Calu3 (cell line): ENCODE results near the gene PPP6R2. TPM values are rescaled to one million over a fixed set of nuclear protein-coding genes. Genes with fewer than 3 reads are reported as not detected.

Source experiments
- BruUV-seq: library from RNA; stranded (reverse); fragments of 400-500 nt; replicated peaks from 2 replicates; lab custom pipeline; 2021; lab: Mats Ljungman, UMichigan
- CTCF ChIA-PET: fragments of 300-600 bp; sonication (Branson Sonifier 250); formaldehyde crosslinking; loops from one replicate; lab custom pipeline; 2022; ENCODE audit warnings: antibody characterized with exemption; lab: Charles Lee
- DNase-seq: peaks from one replicate; pipeline ENCODE4 v3.0.0; 2022
- H3K27ac Mint-ChIP-seq: one replicate; pipeline ENCODE4 v1.8.0; 2022; ENCODE audit warnings: mixed read lengths; ENCODE audit not compliant: unreplicated experiment
- H3K27me3 Mint-ChIP-seq: one replicate; pipeline ENCODE4 v1.8.0; 2022; ENCODE audit warnings: mixed read lengths; ENCODE audit not compliant: unreplicated experiment
- H3K36me3 Mint-ChIP-seq: one replicate; pipeline ENCODE4 v1.8.0; 2022; ENCODE audit warnings: mild to moderate bottlenecking, moderate library complexity, mixed read lengths; ENCODE audit not compliant: insufficient read depth, unreplicated experiment
- H3K4me1 Mint-ChIP-seq: one replicate; pipeline ENCODE4 v1.8.0; 2022; ENCODE audit warnings: mild to moderate bottlenecking, low read depth, mixed read lengths; ENCODE audit not compliant: unreplicated experiment
- H3K4me3 Mint-ChIP-seq: one replicate; pipeline ENCODE4 v1.8.0; 2022; ENCODE audit warnings: mild to moderate bottlenecking, low read depth, moderate library complexity, mixed read lengths; ENCODE audit not compliant: unreplicated experiment
- H3K9me3 Mint-ChIP-seq: one replicate; pipeline ENCODE4 v1.8.0; 2022; ENCODE audit warnings: low read depth, mixed read lengths; ENCODE audit not compliant: unreplicated experiment
- intact Hi-C: fragments of 100-400 bp; cut with micrococcal nuclease; formaldehyde crosslinking; loops from one replicate; pipeline ENCODE4 v1.10.0; 2022; ENCODE audit not compliant: unreplicated experiment
- total RNA-seq: library from RNA; stranded (reverse); gene quantifications from 2 replicates; pipeline ENCODE4 v1.2.3, GENCODE V29; 2022
- TF ChIP-seq, protein P1 (sequence below): fragments of 200-600 bp; IDR thresholded peaks from one replicate; pipeline ENCODE4 v1.8.0; 2022; ENCODE audit warnings: antibody characterized with exemption; ENCODE audit not compliant: unreplicated experiment

The PPP6R2 gene
- total RNA-seq, 1 experiment from 2014 or later: 47.1 TPM

DNA sequence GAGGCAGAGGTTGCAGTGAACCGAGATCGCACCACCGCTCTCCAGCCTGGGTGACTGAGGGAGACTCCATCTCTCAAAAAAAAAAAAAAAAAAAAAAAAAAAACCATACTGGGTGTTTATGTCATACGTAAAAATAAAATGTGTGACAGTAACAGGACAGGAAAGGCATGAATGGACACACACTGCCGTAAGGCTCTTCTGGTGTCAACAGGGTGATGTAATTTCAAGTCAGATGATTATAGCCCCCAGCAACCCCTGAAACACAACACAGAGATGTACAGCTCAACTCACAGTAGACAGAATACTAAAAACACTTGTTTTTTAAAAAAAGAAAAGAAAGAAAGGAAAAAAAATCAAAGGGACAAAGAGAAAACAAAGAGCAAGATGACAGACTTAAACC is 109.5 kb downstream of the PPP6R2 start:
- Mint-ChIP-seq H3K36me3 (peaks cover 85% of the 10 kb centered on the region), H3K4me1 (no peaks in the 10 kb centered on the region), H3K9me3 (no peaks in the 10 kb centered on the region), H3K4me3 (no peak overlapping the region), H3K27me3 (no peaks in the 10 kb centered on the region), H3K27ac (no peak overlapping the region)
- TF ChIP-seq, protein P1, sequence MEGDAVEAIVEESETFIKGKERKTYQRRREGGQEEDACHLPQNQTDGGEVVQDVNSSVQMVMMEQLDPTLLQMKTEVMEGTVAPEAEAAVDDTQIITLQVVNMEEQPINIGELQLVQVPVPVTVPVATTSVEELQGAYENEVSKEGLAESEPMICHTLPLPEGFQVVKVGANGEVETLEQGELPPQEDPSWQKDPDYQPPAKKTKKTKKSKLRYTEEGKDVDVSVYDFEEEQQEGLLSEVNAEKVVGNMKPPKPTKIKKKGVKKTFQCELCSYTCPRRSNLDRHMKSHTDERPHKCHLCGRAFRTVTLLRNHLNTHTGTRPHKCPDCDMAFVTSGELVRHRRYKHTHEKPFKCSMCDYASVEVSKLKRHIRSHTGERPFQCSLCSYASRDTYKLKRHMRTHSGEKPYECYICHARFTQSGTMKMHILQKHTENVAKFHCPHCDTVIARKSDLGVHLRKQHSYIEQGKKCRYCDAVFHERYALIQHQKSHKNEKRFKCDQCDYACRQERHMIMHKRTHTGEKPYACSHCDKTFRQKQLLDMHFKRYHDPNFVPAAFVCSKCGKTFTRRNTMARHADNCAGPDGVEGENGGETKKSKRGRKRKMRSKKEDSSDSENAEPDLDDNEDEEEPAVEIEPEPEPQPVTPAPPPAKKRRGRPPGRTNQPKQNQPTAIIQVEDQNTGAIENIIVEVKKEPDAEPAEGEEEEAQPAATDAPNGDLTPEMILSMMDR: no peak
- CTCF ChIA-PET: interaction anchor here (0.6 to 0.7 kb wide), 3 partner anchors 132 to 168 kb away, joined by 4 to 6 read pairs (median 5); no protein-coding TSS in a partner anchor
- no peak for DNase-seq
- BruUV-seq: no TSS peak
- intact Hi-C loops: no loop called here

DNA sequence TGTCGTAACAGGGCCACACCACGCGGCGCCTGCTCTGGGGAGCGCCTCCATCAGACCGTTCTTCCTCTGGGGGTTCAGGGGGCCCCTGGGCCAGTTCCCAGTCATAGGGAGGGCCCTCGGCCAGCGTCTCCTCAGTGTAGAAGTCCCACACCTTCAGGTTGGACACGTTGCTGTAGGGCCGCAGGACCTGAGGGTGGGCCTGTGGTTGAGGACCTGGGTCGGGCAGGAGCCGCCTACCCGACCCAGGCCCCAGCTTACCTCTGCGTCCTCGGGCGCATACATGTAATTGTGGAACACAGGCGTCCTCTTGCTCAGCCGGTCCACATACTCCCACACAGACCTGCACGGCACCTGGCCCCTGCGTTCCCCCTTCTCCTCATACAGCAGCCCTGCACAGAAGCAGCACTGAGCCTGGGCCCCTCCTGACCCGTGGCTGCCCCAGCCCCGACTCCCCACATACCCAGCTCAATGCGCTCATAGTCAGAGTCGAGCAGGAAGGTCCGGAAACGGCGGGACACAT is 111.5 kb downstream of the PPP6R2 start:
- H3K4me3 Mint-ChIP-seq: no peak overlapping the region
- no TSS peak for BruUV-seq
- no peak for DNase-seq
- H3K27me3 Mint-ChIP-seq: no peaks in the 10 kb centered on the region
- no peaks in the 10 kb centered on the region for H3K4me1 Mint-ChIP-seq
- intact Hi-C loops: no loop called here
- peaks cover 81% of the 10 kb centered on the region for H3K36me3 Mint-ChIP-seq
- no peaks in the 10 kb centered on the region for H3K9me3 Mint-ChIP-seq
- no peak overlapping the region for H3K27ac Mint-ChIP-seq
- TF ChIP-seq, protein P1: no peak
- CTCF ChIA-PET: interaction anchor here (0.6 kb wide), 1 partner anchor 122 kb away, joined by 5 read pairs; no protein-coding TSS in a partner anchor

DNA sequence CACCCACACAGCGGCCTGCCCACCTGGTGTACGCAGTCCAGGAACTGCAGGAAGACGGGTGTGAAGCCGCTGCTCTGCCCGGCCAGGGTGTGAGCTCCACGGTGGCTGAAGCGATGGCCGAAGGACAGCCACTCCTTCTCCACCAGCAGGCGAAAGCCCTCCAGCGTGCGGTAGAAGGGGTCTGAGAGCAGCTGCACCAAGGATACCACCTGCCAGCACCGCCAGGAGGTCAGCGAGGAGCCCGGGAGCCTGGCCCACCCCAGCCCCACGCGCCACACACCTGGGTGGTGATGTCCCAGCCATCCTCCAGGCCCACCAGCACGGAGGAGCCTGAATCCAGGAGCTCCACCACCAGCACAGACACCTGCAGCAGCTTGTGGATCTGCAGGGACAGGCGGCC is 112.1 kb downstream of the PPP6R2 start:
- H3K9me3 Mint-ChIP-seq: no peaks in the 10 kb centered on the region
- intact Hi-C loops: no loop called here
- CTCF ChIA-PET: interaction anchor here (0.6 kb wide), 1 partner anchor 123 kb away, joined by 5 read pairs; no protein-coding TSS in a partner anchor
- H3K27ac Mint-ChIP-seq: no peak overlapping the region
- no peak overlapping the region for H3K4me3 Mint-ChIP-seq
- H3K36me3 Mint-ChIP-seq: peaks cover 77% of the 10 kb centered on the region
- no TSS peak for BruUV-seq
- H3K27me3 Mint-ChIP-seq: no peaks in the 10 kb centered on the region
- TF ChIP-seq, protein P1: no peak
- DNase-seq: no peak
- H3K4me1 Mint-ChIP-seq: no peaks in the 10 kb centered on the region

DNA sequence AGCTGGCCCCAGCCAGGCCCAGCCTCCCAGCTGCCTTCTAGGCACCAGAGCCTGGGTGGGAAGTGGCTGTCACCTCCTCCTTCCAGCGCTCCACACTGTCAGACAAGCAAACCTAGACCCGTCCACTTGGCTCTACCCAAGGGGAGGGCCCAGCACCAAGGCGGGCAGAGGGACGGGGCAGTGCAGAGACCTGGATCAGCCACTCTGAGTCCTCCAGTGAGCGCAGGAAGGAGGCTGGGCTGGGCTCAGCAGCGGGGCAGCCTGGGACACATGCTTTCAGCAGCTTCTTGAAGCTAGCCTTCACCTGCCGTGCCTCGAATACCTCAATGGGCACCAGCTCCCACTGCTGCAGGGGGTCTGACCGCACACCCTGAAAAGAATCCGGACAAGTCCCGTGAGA is 112.9 kb downstream of the PPP6R2 start:
- BruUV-seq: no TSS peak
- Mint-ChIP-seq H3K27ac (no peak overlapping the region), H3K36me3 (peaks cover 78% of the 10 kb centered on the region), H3K9me3 (no peaks in the 10 kb centered on the region), H3K4me3 (no peak overlapping the region), H3K4me1 (peaks cover 5% of the 10 kb centered on the region), H3K27me3 (no peaks in the 10 kb centered on the region)
- TF ChIP-seq, protein P1: no peak
- DNase-seq: no peak
- intact Hi-C loops: no loop called here
- CTCF ChIA-PET: no interaction called here
